WTC11 (cell line): Measurements from ENCODE around the gene RBFOX2. TPM values are rescaled to one million over a fixed set of nuclear protein-coding genes. Genes with fewer than 3 reads are reported as not detected.
A peak's percentile ranks its signal among the peaks of the same experiment; 100 is the strongest.

Source experiments
- ATAC-seq: fragments of 200-7000 bp; cut with Tn5 transposase; 2 replicates; pipeline ENCODE4 v1.10.0; 2021; ENCODE audit warnings: mild to moderate bottlenecking, moderate library complexity
- CTCF ChIA-PET: fragments of 300-600 bp; sonication (Branson Sonifier 250); formaldehyde crosslinking; loops from one replicate; lab custom pipeline; 2021; ENCODE audit warnings: antibody characterized with exemption; lab: Charles Lee
- POLR2A ChIA-PET: fragments of 350-600 bp; sonication (Branson Sonifier 250); formaldehyde crosslinking; loops from one replicate; lab custom pipeline; 2021; ENCODE audit warnings: antibody characterized with exemption; lab: Charles Lee
- DNase-seq: peaks from one replicate; pipeline ENCODE4 v3.0.0; 2021; ENCODE audit warnings: low spot score
- H3K27ac Mint-ChIP-seq: 2 replicates; pipeline ENCODE4 v1.8.0; 2021; ENCODE audit warnings: mixed read lengths
- H3K27me3 Mint-ChIP-seq: 2 replicates; pipeline ENCODE4 v1.8.0; 2021; ENCODE audit warnings: low read depth, mild to moderate bottlenecking, moderate library complexity, mixed read lengths
- H3K36me3 Mint-ChIP-seq: 2 replicates; pipeline ENCODE4 v1.8.0; 2021; ENCODE audit warnings: mixed read lengths
- H3K4me1 Mint-ChIP-seq: 2 replicates; pipeline ENCODE4 v1.8.0; 2022; ENCODE audit warnings: mixed read lengths
- H3K4me3 Mint-ChIP-seq: 2 replicates; pipeline ENCODE4 v1.8.0; 2021; ENCODE audit warnings: mild to moderate bottlenecking, moderate library complexity, mixed read lengths
- H3K9me3 Mint-ChIP-seq: 2 replicates; pipeline ENCODE4 v1.8.0; 2021; ENCODE audit warnings: mixed read lengths
- AFF4 ChIP-seq: sonication (generic); formaldehyde crosslinking; IDR thresholded peaks from 2 replicates; pipeline ENCODE4 v1.8.1; 2023; ENCODE audit warnings: mild to moderate bottlenecking, missing genetic modification reagents, borderline replicate concordance
- ATF1 ChIP-seq: sonication (generic); formaldehyde crosslinking; IDR thresholded peaks from 2 replicates; pipeline ENCODE4 v1.8.1; 2023; ENCODE audit warnings: mild to moderate bottlenecking, moderate library complexity, missing genetic modification reagents
- ATF3 ChIP-seq: sonication (generic); formaldehyde crosslinking; conservative IDR thresholded peaks from 2 replicates; pipeline ENCODE4 v1.8.1; 2022; ENCODE audit warnings: mild to moderate bottlenecking, missing genetic modification reagents
- ELF4 ChIP-seq: sonication (generic); formaldehyde crosslinking; IDR thresholded peaks from 2 replicates; pipeline ENCODE4 v1.8.1; 2022; ENCODE audit warnings: low read depth, mild to moderate bottlenecking, moderate library complexity, missing genetic modification reagents
- EMX1 ChIP-seq: fragments of 250-450 bp; sonication (Bioruptor Pico); IDR thresholded peaks from 2 replicates; pipeline ENCODE4 v1.8.0; 2021; ENCODE audit warnings: mild to moderate bottlenecking
- ERG ChIP-seq: fragments of 250-450 bp; sonication (Bioruptor Pico); IDR thresholded peaks from 2 replicates; pipeline ENCODE4 v1.8.0; 2021; ENCODE audit warnings: mild to moderate bottlenecking
- FOXP1 ChIP-seq: sonication (generic); formaldehyde crosslinking; IDR thresholded peaks from 2 replicates; pipeline ENCODE4 v1.8.0; 2022; ENCODE audit warnings: missing genetic modification reagents, mild to moderate bottlenecking, moderate library complexity, borderline replicate concordance
- GTF2I ChIP-seq: fragments of 250-450 bp; sonication (Bioruptor Pico); conservative IDR thresholded peaks from 2 replicates; pipeline ENCODE4 v1.4.0; 2021; ENCODE audit warnings: mild to moderate bottlenecking
- JAZF1 ChIP-seq: fragments of 250-450 bp; sonication (Bioruptor Pico); IDR thresholded peaks from 2 replicates; pipeline ENCODE4 v1.9.0; 2021; ENCODE audit warnings: moderate library complexity, mild to moderate bottlenecking, inconsistent platforms
- MYBL2 ChIP-seq: sonication (generic); formaldehyde crosslinking; IDR thresholded peaks from 2 replicates; pipeline ENCODE4 v1.8.1; 2023; ENCODE audit warnings: mild to moderate bottlenecking, moderate library complexity, missing genetic modification reagents
- NFATC4 ChIP-seq: fragments of 250-450 bp; sonication (Bioruptor Pico); IDR thresholded peaks from 2 replicates; pipeline ENCODE4 v1.9.0; 2021; ENCODE audit warnings: mild to moderate bottlenecking
- NR1H2 ChIP-seq: sonication (generic); formaldehyde crosslinking; IDR thresholded peaks from 2 replicates; pipeline ENCODE4 v1.9.0; 2021; ENCODE audit warnings: mild to moderate bottlenecking, moderate library complexity, missing genetic modification reagents
- PREB ChIP-seq: sonication (generic); formaldehyde crosslinking; IDR thresholded peaks from 2 replicates; pipeline ENCODE4 v1.8.1; 2022; ENCODE audit warnings: mild to moderate bottlenecking, missing genetic modification reagents, moderate library complexity, borderline replicate concordance
- PRRX2 ChIP-seq: fragments of 250-450 bp; sonication (Bioruptor Pico); IDR thresholded peaks from 2 replicates; pipeline ENCODE4 v1.8.0; 2021; ENCODE audit warnings: mild to moderate bottlenecking
- RELA ChIP-seq: sonication (generic); formaldehyde crosslinking; IDR thresholded peaks from 2 replicates; pipeline ENCODE4 v1.8.1; 2022; ENCODE audit warnings: missing genetic modification reagents, mild to moderate bottlenecking, borderline replicate concordance
- SP1 ChIP-seq: sonication (generic); formaldehyde crosslinking; conservative IDR thresholded peaks from 2 replicates; pipeline ENCODE4 v1.8.1; 2022; ENCODE audit warnings: missing genetic modification reagents
- TCF7 ChIP-seq: sonication (generic); formaldehyde crosslinking; IDR thresholded peaks from 2 replicates; pipeline ENCODE4 v1.8.0; 2022; ENCODE audit warnings: mild to moderate bottlenecking, low read depth, missing genetic modification reagents, moderate library complexity
- ZNF219 ChIP-seq: sonication (generic); formaldehyde crosslinking; IDR thresholded peaks from 2 replicates; pipeline ENCODE4 v1.8.0; 2023; ENCODE audit warnings: missing genetic modification reagents, mild to moderate bottlenecking, borderline replicate concordance
- ZNF232 ChIP-seq: sonication (generic); formaldehyde crosslinking; IDR thresholded peaks from 2 replicates; pipeline ENCODE4 v1.8.0; 2022; ENCODE audit warnings: mild to moderate bottlenecking, missing genetic modification reagents
- ZNF396 ChIP-seq: fragments of 250-450 bp; sonication (Bioruptor Pico); IDR thresholded peaks from 2 replicates; pipeline ENCODE4 v1.8.0; 2021; ENCODE audit warnings: mild to moderate bottlenecking, moderate library complexity, borderline replicate concordance
- ZNF512 ChIP-seq: sonication (generic); formaldehyde crosslinking; IDR thresholded peaks from 2 replicates; pipeline ENCODE4 v1.8.1; 2022; ENCODE audit warnings: missing genetic modification reagents, borderline replicate concordance
- ZNF671 ChIP-seq: fragments of 250-450 bp; sonication (Bioruptor Pico); IDR thresholded peaks from 2 replicates; pipeline ENCODE4 v1.8.0; 2021; ENCODE audit warnings: mild to moderate bottlenecking
- total RNA-seq: library from RNA; stranded (reverse); gene quantifications from 3 replicates; pipeline ENCODE4 v1.2.3, GENCODE V29; 2021

Gene RBFOX2
- total RNA-seq, 1 experiment from 2014 or later: 107 TPM

GRCh38 chr22:35879351-35879750 is 149.3 kb downstream of the RBFOX2 start:
- CTCF ChIA-PET: interaction anchor here (1.4 to 3.3 kb wide), 2 partner anchors 187 to 296 kb away, joined by 3 to 9 read pairs; no protein-coding TSS in a partner anchor
- no peaks in the 10 kb centered on the region for H3K27me3 Mint-ChIP-seq
- no peak for DNase-seq
- peaks cover 3% of the 10 kb centered on the region; the same call in 1 of the 2 replicates for H3K36me3 Mint-ChIP-seq
- TF ChIP-seq ATF1 (CRISPR knock-in tag): no peak
- TF ChIP-seq ZNF219 (CRISPR knock-in tag): no peak
- TF ChIP-seq SP1 (CRISPR knock-in tag): no peak
- no peak for TF ChIP-seq GTF2I (CRISPR knock-in tag)
- no peak for TF ChIP-seq FOXP1 (CRISPR knock-in tag)
- TF ChIP-seq ZNF396 (CRISPR knock-in tag): no peak
- no peak for TF ChIP-seq ELF4 (CRISPR knock-in tag)
- no peak for TF ChIP-seq JAZF1 (CRISPR knock-in tag)
- TF ChIP-seq, all 79 proteins: peak for 0
- no peak for ATAC-seq
- POLR2A ChIA-PET: interaction anchor here (0.6 kb wide), 1 partner anchor 23 kb away, joined by 3 read pairs; no protein-coding TSS in a partner anchor
- Mint-ChIP-seq H3K4me1 (peaks cover 35% of the 10 kb centered on the region), H3K4me3 (no peak overlapping the region), H3K27ac (peak overlapping the region; percentile 24; the same call in 1 of the 2 replicates), H3K9me3 (peaks cover 4% of the 10 kb centered on the region)

- H3K36me3 Mint-ChIP-seq: peaks cover 3% of the 10 kb centered on the region; the same call in 1 of the 2 replicates
- peaks cover 4% of the 10 kb centered on the region for H3K9me3 Mint-ChIP-seq
- ChIA-PET POLR2A (no interaction called here), CTCF (interaction anchor here (0.8 to 1.2 kb wide), 2 partner anchors 42 to 192 kb away, joined by 3 read pairs; no protein-coding TSS in a partner anchor)
- no peaks in the 10 kb centered on the region for H3K27me3 Mint-ChIP-seq
- no peak overlapping the region for H3K4me3 Mint-ChIP-seq
- H3K27ac Mint-ChIP-seq: no peak overlapping the region
- DNase-seq: no peak
- ATAC-seq: no peak
- no peak for TF ChIP-seq ZNF671 (CRISPR knock-in tag)
- no peak for TF ChIP-seq TCF7 (CRISPR knock-in tag)
- TF ChIP-seq ZNF512: no peak
- TF ChIP-seq NFATC4: no peak
- no peak for TF ChIP-seq MYBL2 (CRISPR knock-in tag)
- TF ChIP-seq PREB (CRISPR knock-in tag): no peak
- TF ChIP-seq ZNF232 (CRISPR knock-in tag): no peak
- no peak for TF ChIP-seq AFF4 (CRISPR knock-in tag)
- H3K4me1 Mint-ChIP-seq: peaks cover 7% of the 10 kb centered on the region
Measured at GRCh38 chr22:35873426-35873825, 155.2 kb downstream of the RBFOX2 start.

- POLR2A ChIA-PET: interaction anchor here (0.6 kb wide), 1 partner anchor 32 kb away, joined by 3 read pairs; no protein-coding TSS in a partner anchor
- DNase-seq (no peak), ATAC-seq (no peak)
- Mint-ChIP-seq H3K4me1 (peaks cover 7% of the 10 kb centered on the region), H3K27me3 (no peaks in the 10 kb centered on the region), H3K36me3 (peaks cover 3% of the 10 kb centered on the region; the same call in 1 of the 2 replicates), H3K27ac (no peak overlapping the region), H3K9me3 (peaks cover 4% of the 10 kb centered on the region)
- CTCF ChIA-PET: interaction anchor here (0.8 to 1.2 kb wide), 2 partner anchors 43 to 193 kb away, joined by 3 read pairs; no protein-coding TSS in a partner anchor
- no peak for TF ChIP-seq RELA (CRISPR knock-in tag)
- TF ChIP-seq EMX1: no peak
- no peak for TF ChIP-seq NR1H2 (CRISPR knock-in tag)
- no peak for TF ChIP-seq ERG
- no peak for TF ChIP-seq PREB (CRISPR knock-in tag)
- TF ChIP-seq ATF3 (CRISPR knock-in tag): no peak
- no peak for TF ChIP-seq PRRX2 (CRISPR knock-in tag)
- TF ChIP-seq, all 79 proteins: peak for 0
- no peak overlapping the region for H3K4me3 Mint-ChIP-seq
Measured at GRCh38 chr22:35872451-35872850, 156.2 kb downstream of the RBFOX2 start.
